NCI-H2196 (cell line): ENCODE results near the gene WDR31.

Experiments
- DNase-seq: peaks from one replicate; lab custom pipeline; 2025; ENCODE audit not compliant: unreplicated experiment; lab: John Stamatoyannopoulos, UW

WDR31 gene

DNA sequence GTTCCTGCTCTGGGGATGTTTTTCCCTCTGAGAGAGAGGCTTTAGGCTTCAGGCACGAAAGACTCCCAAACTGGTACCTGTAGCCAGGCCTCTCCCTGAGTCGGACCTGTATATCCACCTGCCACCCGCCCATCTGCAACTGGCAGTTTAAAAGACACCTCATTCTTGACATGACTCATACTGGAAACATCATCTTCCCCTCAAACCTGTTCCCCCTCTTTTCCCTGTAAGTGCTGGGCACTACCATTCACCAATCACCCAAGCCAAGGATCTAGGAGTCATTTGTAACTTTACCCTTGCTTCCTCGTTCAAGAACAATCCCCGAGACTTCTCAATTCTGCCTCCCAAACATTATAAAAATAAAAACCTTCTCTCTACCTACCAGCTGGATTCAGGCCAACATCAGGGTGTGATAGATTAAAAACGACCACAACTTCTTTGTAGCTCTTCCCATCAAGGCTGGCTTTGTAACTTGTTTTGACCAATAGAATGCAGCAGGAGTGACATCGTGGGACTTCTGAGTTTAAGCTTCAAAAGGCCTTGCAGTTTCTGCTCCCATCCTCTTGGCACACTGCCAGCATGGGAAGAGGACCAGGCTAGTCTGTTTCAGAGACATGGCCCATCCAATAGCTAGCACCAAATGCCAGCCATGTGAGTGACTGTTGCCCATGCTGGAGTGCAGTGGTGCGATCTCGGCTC lies 1.8 kb upstream of the WDR31 start:
- peak; percentile 92 for DNase-seq

DNA sequence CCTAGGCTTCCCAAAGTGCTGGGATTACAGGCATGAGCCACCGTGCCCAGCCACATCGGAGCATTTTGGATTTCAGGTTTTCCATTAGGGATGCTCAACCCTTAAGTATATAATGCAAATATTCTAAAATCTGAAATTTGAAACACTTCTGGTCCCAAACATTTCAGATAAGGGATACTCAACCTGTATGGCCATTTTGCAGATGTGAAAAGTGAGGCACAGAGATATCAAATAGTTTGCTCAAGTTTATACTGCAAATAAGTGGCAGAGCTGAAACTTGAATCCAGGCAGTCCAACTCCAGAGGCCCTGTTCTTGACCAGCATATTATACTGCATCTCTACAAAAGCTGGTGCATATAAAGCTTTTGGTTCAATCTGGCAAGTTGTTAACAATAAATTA lies 2.4 kb downstream of the WDR31 start:
- no peak for DNase-seq

DNA sequence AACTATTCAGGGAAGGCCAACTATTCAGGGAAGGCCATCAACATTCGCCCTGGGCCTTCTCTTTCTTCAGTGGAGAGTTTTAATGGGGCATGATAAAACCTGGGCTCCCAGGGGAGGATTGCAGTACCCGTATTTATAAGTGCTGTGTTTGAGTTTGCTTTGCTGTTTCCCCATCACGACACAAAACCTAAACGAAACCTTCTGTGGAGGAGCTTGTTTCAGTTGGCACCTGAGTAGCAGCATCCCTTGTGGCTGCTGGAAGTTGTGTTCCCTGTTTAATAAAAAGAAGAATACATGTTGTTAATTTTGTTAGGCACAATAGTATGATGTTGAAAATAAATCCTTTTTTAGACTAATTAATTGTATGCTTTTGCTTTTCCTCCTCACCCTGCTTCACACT lies 8.3 kb downstream of the WDR31 start:
- DNase-seq: no peak

DNA sequence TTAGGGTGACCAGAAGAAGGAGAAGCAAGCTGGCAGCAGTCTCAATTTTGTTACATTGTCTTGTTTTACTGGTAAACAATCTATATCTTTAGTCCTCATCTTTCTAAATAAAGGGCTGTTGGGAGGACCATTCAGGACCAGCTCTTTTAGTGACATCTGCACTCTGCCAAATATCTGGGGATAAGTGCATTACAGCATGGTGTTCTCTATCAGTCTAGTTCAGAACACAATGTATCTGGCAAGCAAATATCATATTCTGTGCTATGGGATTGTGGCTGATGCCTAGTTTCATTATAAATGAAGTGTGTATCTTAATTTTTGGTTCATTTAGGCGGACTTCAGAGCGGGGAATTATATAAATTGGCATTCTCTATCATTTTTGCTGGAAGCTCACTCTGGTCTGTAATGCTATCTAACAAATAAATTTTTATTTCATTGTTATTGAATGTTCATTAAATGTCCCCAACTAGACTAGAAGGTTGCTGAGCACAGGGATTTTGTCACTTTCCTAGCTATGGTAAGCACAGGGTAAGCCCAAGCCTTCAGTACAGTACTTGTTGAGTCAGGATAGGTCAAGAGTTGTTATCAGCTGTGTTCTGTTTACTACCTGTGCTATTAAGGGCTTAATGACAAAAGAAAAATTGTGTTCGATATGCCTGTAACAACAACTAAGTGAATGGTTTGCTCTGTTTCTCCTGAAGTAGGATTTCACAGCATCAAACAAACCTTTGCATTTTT lies 11.9 kb downstream of the WDR31 start:
- DNase-seq: no peak

DNA sequence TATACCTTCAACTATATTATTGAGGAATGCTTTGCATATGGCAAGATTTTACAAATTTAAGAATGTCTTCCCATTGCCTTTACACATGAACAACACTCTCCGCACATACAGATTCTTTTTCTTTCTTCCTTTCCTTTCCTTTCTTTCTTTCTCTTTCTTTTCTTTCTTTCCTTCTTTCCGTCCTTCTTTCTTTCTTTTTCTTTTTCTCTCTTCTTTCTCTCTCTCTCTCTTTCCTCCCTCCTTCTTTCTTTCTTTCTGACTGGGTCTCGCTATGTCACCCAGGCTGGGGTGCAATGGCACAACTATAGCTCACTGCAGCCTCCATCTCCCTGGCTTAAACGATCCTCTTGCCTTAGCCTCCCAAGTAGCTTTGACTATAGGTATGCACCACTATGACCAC lies 13.8 kb downstream of the WDR31 start:
- DNase-seq: no peak

DNA sequence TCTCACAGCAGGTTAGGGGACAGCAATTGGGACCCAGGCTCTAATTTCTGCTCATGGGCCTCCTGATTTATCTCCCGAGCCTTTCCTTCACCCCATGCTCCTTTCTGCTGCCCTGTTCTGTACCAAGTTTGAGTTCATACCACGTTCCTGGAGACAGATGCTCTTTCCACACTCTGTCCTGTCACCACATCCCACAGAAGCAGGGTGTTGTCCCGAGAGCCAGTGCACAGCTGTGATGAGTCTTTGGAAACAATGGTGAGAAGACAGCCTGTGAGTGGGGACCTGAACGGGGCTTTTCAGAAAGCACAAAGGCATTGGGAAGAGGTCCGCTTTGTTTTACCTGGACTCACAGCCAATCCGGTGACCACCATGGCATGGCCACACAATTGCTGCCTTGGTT lies 17.4 kb downstream of the WDR31 start:
- DNase-seq: no peak

DNA sequence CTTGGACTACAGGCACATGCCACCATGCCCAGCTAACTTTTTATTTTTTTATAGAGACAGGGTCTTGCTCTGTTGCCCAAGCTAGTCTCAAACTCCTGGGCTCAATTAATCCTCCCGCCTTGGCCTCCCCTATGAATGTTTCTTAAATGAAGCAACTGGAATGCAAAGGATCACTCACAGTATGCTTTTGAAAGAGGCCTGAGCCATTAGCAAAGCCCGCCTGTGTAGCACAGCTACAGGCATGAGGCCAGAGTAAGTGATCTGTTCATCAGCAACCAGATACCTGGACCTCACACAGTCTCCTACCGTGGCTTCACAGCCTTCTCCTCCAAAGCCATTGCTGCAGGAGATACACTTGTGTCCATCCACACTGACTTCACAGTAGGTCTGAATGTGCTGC lies 20.0 kb downstream of the WDR31 start:
- DNase-seq: no peak

DNA sequence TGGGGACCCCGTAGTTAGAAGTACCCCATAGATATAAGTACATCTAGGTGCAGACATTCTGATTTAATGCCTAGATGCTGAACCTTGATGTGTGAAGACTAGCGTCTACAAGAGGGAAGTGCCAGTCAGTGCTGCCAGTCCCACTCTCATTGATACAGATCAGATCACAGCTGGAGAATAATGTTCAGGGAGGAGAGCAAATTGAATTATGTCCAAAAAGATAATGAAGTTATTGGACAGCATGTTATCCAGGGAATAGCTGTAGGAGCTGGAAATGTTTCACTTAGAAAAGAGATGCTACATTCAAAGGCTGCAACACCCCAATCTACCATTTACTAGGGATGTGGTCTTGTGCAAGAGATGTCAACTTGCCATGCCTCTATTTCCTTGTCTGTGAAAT lies 21.0 kb downstream of the WDR31 start:
- DNase-seq: no peak

DNA sequence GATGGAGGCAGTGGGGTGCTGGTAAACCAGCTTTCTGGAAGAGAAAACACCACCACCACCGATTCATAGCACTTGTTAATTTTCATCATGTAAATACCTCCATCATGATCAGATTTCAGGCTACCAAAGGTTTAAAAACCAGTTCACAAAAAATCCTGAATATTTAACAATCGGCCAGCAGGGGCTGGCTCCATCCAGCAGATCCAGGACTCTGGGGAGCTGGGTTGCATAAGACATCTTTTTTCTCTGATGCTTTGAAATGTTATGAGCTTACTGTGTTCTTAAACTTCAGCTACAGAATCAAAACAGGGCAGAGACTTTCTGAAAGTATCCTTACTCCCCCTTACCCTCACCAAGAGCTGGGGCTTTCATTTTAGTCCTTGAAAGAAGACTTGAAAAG lies 22.3 kb downstream of the WDR31 start:
- no peak for DNase-seq

DNA sequence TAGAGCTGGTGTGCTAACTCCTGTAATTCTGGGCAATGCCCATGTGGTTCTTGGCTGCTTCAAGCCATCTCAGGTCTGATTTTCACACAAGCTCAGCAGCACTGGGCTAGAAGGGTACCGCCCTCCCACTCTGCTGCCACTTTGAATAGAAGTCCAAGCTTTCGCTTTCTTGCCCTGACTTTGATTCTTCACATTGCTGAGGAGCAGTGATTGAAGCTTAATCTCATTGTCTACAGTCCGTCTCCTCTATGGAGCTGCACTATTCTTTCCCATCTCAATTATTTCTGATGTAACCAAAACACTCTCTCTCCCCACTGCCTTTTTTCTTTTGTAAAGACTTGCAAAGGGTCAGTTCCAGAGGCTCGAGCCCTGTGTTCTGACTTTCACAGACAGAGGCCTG lies 24.0 kb downstream of the WDR31 start:
- no peak for DNase-seq

DNA sequence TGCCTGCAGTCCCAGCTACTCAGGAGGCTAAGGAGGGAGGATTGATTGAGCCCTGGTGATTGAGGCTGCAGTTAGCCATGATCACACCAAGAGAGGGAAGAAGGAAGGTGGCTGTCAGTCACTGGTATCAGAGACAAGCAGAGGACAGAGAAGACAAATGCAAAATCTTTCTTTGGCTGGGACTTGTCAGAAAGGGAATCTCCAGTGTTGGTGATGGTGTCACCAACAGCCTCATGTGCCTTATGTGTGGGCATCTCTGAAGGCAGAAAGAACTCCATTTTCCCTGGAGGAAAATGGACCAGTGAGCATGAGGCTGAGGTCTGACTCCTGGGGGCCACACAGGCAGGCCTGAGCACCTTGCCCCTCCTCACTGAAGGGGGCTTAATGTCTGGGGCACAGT lies 24.8 kb downstream of the WDR31 start:
- no peak for DNase-seq

DNA sequence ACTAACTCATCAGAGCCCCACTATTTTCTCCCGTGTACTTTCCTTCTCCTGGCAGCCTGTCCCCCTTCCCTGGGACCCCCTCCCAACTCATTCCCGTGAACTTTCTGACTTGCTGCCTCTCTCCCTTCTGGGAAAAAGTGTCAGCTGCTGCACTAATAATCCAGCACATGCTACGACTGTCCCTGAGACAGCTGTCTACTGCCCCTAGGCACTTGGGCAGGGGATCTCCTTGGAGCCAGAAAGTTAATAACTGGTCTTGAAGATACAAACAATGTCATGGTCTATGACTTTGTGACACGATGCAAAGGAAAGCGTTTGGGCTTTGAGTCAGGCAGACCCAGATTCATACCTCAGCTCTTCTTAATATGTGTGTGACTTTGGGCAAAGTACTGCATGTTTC lies 26.8 kb downstream of the WDR31 start:
- no peak for DNase-seq

DNA sequence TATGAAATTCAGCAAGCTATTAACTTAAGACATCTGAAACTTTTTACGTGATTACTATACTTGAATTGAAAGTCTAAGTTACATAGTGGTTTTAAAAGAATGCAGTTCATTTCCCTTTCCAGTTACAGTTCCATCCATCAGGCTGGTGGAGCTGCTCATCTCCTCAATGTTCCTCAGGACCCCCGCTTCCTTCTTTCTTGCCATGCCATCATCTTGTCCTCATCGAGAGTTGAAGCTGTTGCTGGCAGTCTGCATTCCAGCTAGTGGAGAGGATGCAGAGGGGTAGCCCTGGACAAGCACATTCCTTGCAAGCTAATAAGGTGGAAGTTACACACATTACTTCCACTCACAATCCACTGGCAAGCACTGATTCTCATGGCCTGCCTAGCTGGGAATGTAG lies 28.1 kb downstream of the WDR31 start:
- no peak for DNase-seq

DNA sequence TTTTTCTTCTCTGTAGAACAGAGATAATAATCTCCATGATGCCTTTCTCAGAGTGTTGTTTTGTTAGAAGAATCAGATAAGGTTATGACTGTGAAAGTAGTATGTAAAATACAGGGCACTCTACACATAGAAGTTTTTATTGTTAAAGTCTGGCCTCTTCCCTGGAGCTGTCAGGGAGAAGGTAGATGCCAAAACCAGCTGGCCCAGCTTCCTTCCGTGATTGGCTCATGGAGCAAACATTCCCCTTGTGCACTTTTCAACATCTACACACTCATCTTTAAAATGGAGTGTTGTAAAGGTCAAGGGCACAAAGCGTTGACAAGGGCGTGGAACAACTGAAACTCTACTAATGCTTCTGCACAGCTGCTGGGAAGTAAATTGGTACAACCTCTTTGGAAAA lies 29.5 kb downstream of the WDR31 start:
- DNase-seq: no peak

DNA sequence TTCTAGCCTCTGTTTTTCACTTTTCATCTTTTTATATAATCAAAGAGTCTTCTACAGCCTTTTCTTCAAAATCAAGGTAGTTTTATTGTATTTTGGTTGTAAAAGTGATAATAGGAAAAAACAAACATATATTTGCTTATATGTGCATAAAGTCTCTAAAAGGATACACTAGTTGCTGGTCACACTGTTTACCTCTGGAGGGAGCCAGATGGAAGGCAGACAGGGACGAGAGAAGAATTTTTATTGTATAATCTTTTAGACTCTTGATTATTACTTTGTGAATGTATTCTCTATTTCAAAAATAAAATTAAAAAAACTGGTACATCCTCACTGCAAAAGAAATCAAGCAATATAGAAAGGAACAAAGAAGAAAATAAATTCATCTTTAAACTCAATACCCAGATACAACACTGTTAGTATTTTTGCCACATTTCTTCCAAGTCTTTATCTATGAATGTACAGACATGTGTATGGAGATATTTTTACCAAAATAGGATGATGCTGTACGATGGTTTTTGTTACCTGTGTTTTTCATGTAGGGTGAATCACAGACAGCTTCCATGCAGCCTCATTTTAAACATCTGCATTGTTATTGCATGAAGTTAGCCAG lies 30.8 kb downstream of the WDR31 start:
- DNase-seq: peak; percentile 49

DNA sequence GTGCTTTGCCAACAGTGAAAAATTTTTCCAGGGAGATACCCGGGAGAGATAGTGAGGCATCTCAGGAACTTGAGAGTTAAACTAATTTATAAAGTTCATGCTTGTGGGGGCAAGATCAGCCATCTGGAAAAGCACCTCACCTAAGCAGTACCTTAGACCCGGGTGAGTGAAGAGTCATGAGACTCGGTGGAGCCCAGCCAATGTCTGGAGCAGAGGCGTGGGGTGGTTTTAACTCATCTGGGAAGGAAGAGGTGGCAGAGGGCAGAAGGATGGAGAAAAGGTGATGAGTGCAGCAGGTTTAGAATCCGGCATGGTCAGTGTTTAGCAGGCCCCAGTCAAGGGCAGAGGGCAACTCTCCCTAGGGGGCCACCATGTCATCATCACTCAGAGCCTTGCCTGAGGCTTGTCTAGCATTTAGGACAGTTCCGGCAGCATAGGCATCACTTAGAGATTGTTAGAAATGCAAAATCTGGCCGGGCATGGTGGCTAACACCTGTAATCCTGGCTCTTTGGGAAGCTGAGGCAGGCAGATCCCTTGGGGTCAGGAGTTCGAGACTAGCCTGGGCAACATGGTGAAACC lies 32.6 kb downstream of the WDR31 start:
- no peak for DNase-seq

DNA sequence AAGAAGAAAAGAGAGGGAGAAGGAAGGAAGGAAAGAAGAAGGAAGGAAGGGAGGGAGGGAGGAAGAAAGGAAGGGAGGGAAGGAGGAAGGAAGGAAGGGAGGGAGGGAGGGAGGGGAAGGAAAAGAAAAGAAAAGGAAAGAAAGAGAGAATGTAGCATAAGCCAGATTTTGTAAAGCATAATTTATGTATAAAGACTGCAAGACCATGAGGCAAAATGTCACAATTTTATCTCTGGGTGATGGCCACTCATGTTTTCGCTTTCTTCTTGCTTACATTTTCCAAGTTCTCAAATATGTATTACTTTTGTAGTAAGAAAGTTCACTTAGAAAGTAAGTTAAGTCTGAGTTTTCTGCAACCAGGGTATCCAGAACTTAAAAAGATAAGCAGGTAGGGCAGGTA lies 33.5 kb downstream of the WDR31 start:
- no peak for DNase-seq

DNA sequence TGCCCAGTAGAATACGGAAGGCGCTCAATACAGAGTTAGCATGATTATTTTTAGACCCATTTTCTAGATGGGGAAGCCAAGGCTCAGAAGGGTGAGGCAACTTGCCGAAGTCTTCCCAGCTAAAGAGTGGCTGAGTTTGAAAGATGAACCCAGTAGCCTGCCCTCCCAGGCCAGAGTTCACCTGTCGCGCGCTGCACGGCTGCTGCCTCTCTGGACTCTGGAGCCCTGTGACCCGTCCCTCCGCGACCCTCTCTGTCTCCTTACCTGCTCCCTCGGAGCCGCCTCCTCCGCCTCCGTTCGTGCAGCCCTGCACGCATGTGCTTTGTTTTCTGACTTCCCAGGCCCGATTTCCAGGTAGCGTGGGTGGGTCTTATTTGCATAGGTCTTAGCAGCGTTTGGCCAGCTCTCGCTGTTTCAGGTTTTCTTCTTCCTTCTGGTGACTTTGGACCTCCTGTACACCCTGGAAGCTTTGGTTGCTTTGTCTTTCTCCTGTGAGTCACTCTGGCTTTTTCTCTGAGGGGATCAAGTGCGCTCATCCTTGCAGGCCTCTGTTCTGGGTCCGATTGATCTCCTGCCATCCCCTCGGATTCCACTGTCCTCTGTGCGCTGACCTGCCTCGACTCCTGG lies 37.2 kb downstream of the WDR31 start, which contains the start of gene RNF183:
Gene RNF183, minus strand, starts transcription at position 585 of the 627 bp plus-strand sequence. CDS start 5,192 bp downstream, outside the sequence.
- no peak for DNase-seq

DNA sequence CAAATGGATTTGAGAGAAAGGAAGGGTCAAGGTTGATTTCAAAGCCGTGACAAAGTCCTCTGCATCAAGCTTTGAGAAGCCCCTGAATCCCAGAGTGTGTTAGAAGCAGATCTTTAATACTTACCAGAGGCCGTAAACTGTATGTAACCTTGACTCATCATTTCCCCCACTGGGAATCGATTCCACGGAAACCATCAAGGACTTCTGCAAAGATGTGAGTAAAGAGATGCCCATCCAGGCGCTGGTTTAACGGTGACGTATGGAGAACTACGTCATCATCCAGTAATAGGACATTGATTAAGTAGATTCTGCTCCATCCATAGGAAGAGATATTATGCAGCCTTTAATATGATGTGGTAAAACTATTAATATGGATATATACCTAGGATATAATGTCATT lies 38.5 kb downstream of the WDR31 start:
- no peak for DNase-seq

DNA sequence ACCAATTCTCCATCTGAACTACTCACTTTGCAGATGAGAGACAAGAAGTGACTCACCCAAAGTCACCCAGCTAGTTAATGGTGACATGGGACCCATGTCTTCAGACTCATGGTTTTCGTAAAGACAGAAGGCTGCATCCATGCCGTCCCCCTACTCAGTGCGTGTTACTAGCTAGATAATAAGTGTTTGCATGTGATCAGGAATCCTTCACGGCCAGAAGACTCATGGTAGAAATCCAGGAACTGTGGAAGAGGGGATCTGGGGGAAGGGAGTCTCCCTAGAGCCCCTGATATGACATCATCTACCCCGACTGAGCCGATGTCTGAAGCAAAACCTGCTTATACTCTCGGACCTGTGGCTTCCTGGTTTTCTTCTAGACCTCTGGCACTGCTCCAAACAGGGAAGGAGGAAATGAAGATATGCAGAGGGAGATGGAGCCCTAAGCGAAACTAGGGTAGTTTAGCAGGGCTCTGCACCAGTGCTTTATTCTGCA lies 40.2 kb downstream of the WDR31 start:
- peak; percentile 80 for DNase-seq
